OCI-LY7 (cell line): ENCODE results near the gene LILRB2. TPM values are rescaled to one million over a fixed set of nuclear protein-coding genes. Genes with fewer than 3 reads are reported as not detected.

Source experiments
- BruUV-seq: library from RNA; stranded (reverse); fragments of 400-500 nt; replicated peaks from 2 replicates; lab custom pipeline; 2021; lab: Mats Ljungman, UMichigan
- CTCF ChIA-PET: fragments of 300-600 bp; sonication (Branson Sonifier 250); formaldehyde crosslinking; loops from one replicate; lab custom pipeline; 2022; ENCODE audit warnings: antibody characterized with exemption; ENCODE audit not compliant: unreplicated experiment; lab: Charles Lee
- POLR2A ChIA-PET: fragments of 300-600 bp; sonication (Branson Sonifier 250); formaldehyde crosslinking; loops from one replicate; lab custom pipeline; 2022; ENCODE audit warnings: antibody characterized with exemption; lab: Charles Lee
- DNase-seq: peaks from one replicate; pipeline ENCODE4 v3.0.0-alpha.2; 2015; ENCODE audit warnings: low spot score
- H2AFZ ChIP-seq: fragments of 200-600 bp; sonication (generic), shearing (Covaris generic); 2 replicates; pipeline ENCODE4 v1.6.1; 2014; ENCODE audit warnings: mild to moderate bottlenecking, antibody characterized with exemption, low read length, moderate library complexity
- H3K27ac ChIP-seq: fragments of 200-600 bp; sonication (generic); 2 replicates; pipeline ENCODE4 v1.5.1; 2014; ENCODE audit warnings: mixed run types, low read depth, mild to moderate bottlenecking, moderate library complexity, low read length, inconsistent platforms; ENCODE audit not compliant: poor library complexity, severe bottlenecking
- H3K36me3 ChIP-seq: fragments of 200-600 bp; sonication (generic); 2 replicates; pipeline ENCODE4 v1.6.1; 2014; ENCODE audit warnings: mild to moderate bottlenecking, antibody characterized with exemption, low read length, moderate library complexity, mixed read lengths; ENCODE audit not compliant: insufficient read depth
- H3K4me1 ChIP-seq: fragments of 200-600 bp; sonication (generic); 2 replicates; pipeline ENCODE4 v1.5.1; 2014; ENCODE audit warnings: mild to moderate bottlenecking, low read length; ENCODE audit not compliant: insufficient read depth, poor library complexity, severe bottlenecking
- H3K4me2 ChIP-seq: fragments of 200-600 bp; sonication (generic); 2 replicates; pipeline ENCODE4 v1.6.1; 2014; ENCODE audit warnings: mild to moderate bottlenecking, low read length
- H3K4me3 ChIP-seq: fragments of 200-600 bp; sonication (generic); 2 replicates; pipeline ENCODE4 v1.5.1; 2014; ENCODE audit warnings: mild to moderate bottlenecking, low read depth, low read length; ENCODE audit not compliant: poor library complexity, severe bottlenecking
- H3K79me2 ChIP-seq: fragments of 200-600 bp; sonication (generic); 2 replicates; pipeline ENCODE4 v1.6.1; 2016; ENCODE audit warnings: low read depth, mild to moderate bottlenecking, low read length, moderate library complexity, mixed read lengths; ENCODE audit not compliant: insufficient read depth
- H3K9me2 ChIP-seq: fragments of 200-600 bp; sonication (generic); 2 replicates; pipeline ENCODE4 v1.6.1; 2016; ENCODE audit warnings: mild to moderate bottlenecking, low read length, mixed read lengths; ENCODE audit not compliant: insufficient read depth
- H3K9me3 ChIP-seq: fragments of 200-600 bp; sonication (generic); 2 replicates; pipeline ENCODE4 v1.6.1; 2014; ENCODE audit warnings: mild to moderate bottlenecking, mixed run types, low read length, mixed read lengths
- H4K20me1 ChIP-seq: fragments of 200-600 bp; sonication (generic); 2 replicates; pipeline ENCODE4 v1.6.1; 2014; ENCODE audit warnings: mild to moderate bottlenecking, antibody characterized with exemption, low read length, moderate library complexity, mixed read lengths; ENCODE audit not compliant: insufficient read depth
- EZH2phosphoT487 ChIP-seq: fragments of 200-600 bp; sonication (generic); IDR thresholded peaks from 2 replicates; pipeline ENCODE4 v1.6.1; 2018; ENCODE audit warnings: low read depth, borderline replicate concordance, mild to moderate bottlenecking, mixed run types, antibody characterized with exemption, low read length, moderate library complexity, mixed read lengths
- intact Hi-C: fragments of 100-400 bp; cut with micrococcal nuclease; formaldehyde crosslinking; loops from one replicate; pipeline ENCODE4 v1.10.0; 2022; ENCODE audit not compliant: unreplicated experiment
- total RNA-seq, 2 experiments: library from RNA; depleted of rRNA in 1 of 2; stranded (reverse); fragments of >200 nt in 1 of 2; shearing (Covaris generic) in 1 of 2; gene quantifications; 2 replicates each; pipeline ENCODE4 v1.2.3, GENCODE V29; 2014 to 2022
- TF ChIP-seq, protein P1 (sequence below): fragments of 200-600 bp; sonication (generic); conservative IDR thresholded peaks from 2 replicates; pipeline ENCODE4 v1.5.1; 2014; ENCODE audit warnings: mild to moderate bottlenecking, antibody characterized with exemption, low read length, moderate library complexity, mixed read lengths

The LILRB2 gene
- total RNA-seq, 2 experiments from 2014 or later = not detected

DNA sequence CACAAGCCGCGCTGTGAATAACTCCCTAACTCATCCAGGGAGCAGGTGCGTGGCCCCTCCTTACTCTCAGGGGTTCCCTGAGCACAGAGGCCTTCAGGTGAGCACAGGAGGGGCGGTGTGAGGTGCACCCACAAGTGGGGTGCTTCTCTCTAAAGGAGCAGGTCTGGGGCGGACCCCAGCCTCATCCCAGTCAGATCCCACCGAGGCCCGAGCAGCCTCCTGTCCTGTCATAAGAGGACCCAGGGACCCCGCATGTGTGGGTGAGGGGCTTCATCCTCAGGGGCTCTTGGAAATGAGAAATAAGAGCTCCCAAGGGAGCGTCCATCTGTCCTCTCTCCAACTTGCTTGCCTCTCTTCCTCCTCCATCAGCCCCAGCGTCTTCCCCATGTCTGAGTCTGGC lies 35.0 kb upstream of the LILRB2 start:
- DNase-seq = no peak
- Histone ChIP-seq H3K4me1 (peaks cover 7% of the 10 kb centered on the region), H3K79me2 (no peaks in the 10 kb centered on the region), H3K4me2 (no peak overlapping the region), H3K9me2 (no peaks in the 10 kb centered on the region), H3K4me3 (no peak overlapping the region), H3K9me3 (no peaks in the 10 kb centered on the region), H3K36me3 (no peaks in the 10 kb centered on the region), H3K27ac (no peak overlapping the region), H4K20me1 (no peaks in the 10 kb centered on the region), H2AFZ (no peak overlapping the region)
- POLR2A ChIA-PET = no interaction called here
- TF ChIP-seq, protein P1, sequence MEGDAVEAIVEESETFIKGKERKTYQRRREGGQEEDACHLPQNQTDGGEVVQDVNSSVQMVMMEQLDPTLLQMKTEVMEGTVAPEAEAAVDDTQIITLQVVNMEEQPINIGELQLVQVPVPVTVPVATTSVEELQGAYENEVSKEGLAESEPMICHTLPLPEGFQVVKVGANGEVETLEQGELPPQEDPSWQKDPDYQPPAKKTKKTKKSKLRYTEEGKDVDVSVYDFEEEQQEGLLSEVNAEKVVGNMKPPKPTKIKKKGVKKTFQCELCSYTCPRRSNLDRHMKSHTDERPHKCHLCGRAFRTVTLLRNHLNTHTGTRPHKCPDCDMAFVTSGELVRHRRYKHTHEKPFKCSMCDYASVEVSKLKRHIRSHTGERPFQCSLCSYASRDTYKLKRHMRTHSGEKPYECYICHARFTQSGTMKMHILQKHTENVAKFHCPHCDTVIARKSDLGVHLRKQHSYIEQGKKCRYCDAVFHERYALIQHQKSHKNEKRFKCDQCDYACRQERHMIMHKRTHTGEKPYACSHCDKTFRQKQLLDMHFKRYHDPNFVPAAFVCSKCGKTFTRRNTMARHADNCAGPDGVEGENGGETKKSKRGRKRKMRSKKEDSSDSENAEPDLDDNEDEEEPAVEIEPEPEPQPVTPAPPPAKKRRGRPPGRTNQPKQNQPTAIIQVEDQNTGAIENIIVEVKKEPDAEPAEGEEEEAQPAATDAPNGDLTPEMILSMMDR = no peak
- TF ChIP-seq EZH2phosphoT487 = no peak
- CTCF ChIA-PET = no interaction called here
- intact Hi-C loops = no loop called here
- no TSS peak for BruUV-seq

DNA sequence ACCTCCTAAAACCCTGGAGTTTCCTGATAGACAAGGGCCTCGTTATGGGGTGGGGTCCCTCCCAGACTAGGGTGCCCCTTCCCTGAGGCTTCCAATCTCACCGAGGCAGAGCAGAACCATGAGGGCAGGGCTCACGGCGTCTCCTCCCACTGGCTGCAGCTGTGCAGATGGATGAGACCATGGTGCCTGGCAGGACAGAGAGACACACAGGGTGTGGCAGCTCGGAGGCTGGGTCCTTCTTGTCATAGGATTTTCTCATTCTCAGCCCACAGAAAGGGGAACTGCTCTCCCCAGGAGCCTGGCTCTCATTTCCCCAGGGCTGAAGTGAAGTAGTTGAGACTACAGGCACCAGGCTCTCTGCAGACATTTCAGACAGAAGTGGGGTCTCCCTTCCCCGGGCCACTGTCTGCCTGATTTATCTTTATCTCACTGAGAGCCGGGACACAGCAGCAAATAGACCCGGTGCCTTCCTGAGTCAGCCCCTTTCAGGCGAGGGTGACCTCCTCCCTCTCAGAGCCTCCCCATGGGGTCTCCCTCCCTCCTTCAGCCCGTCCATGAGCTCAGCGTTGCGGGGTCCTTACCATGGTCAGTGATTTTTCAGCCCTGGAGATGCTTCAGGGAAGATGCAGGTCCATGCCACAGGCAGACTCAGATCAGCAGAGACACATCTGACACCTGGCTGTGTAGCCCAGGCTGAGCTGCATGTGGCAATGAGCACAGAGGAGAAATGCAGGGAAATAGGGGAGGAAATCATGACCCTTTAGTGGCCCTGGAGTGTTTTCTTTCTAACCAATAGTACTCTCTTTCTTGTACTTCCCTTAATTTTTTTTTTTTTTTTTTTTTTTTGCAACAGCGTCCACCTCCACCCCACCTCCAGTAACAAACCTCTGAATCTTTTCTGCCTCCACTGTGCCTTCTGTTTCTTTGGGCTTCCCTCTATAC lies 31.8 kb upstream of the LILRB2 start, which contains the start of gene LILRA5:
TSS of gene LILRA5 (minus strand) at position 731 of the 942 bp plus-strand sequence. CDS start at position 584, 147 bp downstream.
- no peak within 1 kb of the TSS for H3K4me3 ChIP-seq
- TF ChIP-seq EZH2phosphoT487 = no peak
- TF ChIP-seq, protein P1 = no peak
- CTCF ChIA-PET = no interaction called here
- no peaks in the 10 kb centered on the region for H3K36me3 ChIP-seq
- H3K4me2 ChIP-seq = no peak within 1 kb of the TSS
- H3K9me3 ChIP-seq = no peaks in the 10 kb centered on the region
- no peaks in the 10 kb centered on the region for H4K20me1 ChIP-seq
- POLR2A ChIA-PET = no interaction called here
- H3K9me2 ChIP-seq = no peaks in the 10 kb centered on the region
- no peak within 1 kb of the TSS for H3K27ac ChIP-seq
- H3K4me1 ChIP-seq = no peaks in the 10 kb centered on the region
- DNase-seq = no peak
- no TSS peak for BruUV-seq
- intact Hi-C loops = no loop called here
- H2AFZ ChIP-seq = no peak within 1 kb of the TSS
- H3K79me2 ChIP-seq = no peaks in the 10 kb centered on the region

DNA sequence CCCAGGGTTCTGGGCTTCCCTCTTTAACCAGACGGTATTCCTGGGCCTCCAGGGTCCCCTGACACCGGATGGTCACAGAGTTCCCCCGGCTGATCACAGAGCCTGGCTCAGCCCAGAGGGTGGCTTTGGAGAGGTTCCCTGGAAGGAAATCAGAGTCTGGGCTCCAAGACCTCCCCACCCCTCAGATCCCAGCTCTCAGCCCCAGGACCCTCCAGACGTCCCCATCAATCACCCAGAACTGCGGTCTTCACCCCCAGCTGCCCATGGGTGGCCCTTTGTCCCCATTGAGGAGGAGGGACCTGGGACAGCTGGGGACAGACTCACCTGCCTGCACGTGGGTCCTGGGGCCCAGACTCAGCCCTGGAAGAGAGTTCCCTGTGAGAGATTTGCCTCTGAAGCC lies 31.1 kb upstream of the LILRB2 start:
- TF ChIP-seq, protein P1 = no peak
- no peak for TF ChIP-seq EZH2phosphoT487

More for the DNA sequence above, 31.1 kb upstream of the LILRB2 start:
- H3K4me1 ChIP-seq = no peaks in the 10 kb centered on the region
- POLR2A ChIA-PET = no interaction called here
- no peaks in the 10 kb centered on the region for H3K79me2 ChIP-seq
- H3K9me2 ChIP-seq = no peaks in the 10 kb centered on the region
- H3K4me2 ChIP-seq = no peak overlapping the region
- CTCF ChIA-PET = no interaction called here
- H3K27ac ChIP-seq = no peak overlapping the region
- no peaks in the 10 kb centered on the region for H3K9me3 ChIP-seq
- no peaks in the 10 kb centered on the region for H4K20me1 ChIP-seq
- DNase-seq = no peak
- intact Hi-C loops = no loop called here
- no TSS peak for BruUV-seq
- H3K36me3 ChIP-seq = no peaks in the 10 kb centered on the region
- no peak overlapping the region for H3K4me3 ChIP-seq
- no peak overlapping the region for H2AFZ ChIP-seq
